Neural progenitor cell (in vitro differentiated cells): ENCODE measurements around the gene ASTN2. TPM values are rescaled to one million over a fixed set of nuclear protein-coding genes. Genes with fewer than 3 reads are reported as not detected.

Experiments
- DNase-seq: peaks from one replicate; pipeline ENCODE4 v3.0.0-alpha.2; 2016; ENCODE audit warnings: low spot score
- H2AFZ ChIP-seq: fragments of 200-600 bp; sonication (generic); replicated peaks from 2 replicates; pipeline ENCODE4 v1.6.1; 2016; ENCODE audit warnings: antibody characterized with exemption
- H3F3A ChIP-seq: fragments of 200-600 bp; sonication (generic); 2 replicates; pipeline ENCODE4 v1.6.1; 2016; ENCODE audit warnings: antibody characterized with exemption, low read depth
- H3K27ac ChIP-seq: fragments of 200-600 bp; sonication (generic); 2 replicates; pipeline ENCODE4 v1.5.1; 2016; ENCODE audit warnings: mild to moderate bottlenecking
- H3K27me3 ChIP-seq: fragments of 200-600 bp; sonication (generic); 2 replicates; pipeline ENCODE4 v1.6.1; 2016; ENCODE audit warnings: mild to moderate bottlenecking, moderate library complexity
- H3K36me3 ChIP-seq: fragments of 200-600 bp; sonication (generic); 2 replicates; pipeline ENCODE4 v1.5.1; 2016
- H3K4me1 ChIP-seq: fragments of 200-600 bp; sonication (generic); 2 replicates; pipeline ENCODE4 v1.6.1; 2016; ENCODE audit warnings: mixed run types
- H3K4me2 ChIP-seq: fragments of 200-600 bp; sonication (generic); 2 replicates; pipeline ENCODE4 v1.6.1; 2016
- H3K4me3 ChIP-seq: fragments of 200-600 bp; sonication (generic); 2 replicates; pipeline ENCODE4 v1.5.1; 2016
- H3K79me2 ChIP-seq: fragments of 200-600 bp; sonication (generic); 2 replicates; pipeline ENCODE4 v1.6.1; 2016; ENCODE audit warnings: low read depth
- H3K9ac ChIP-seq: fragments of 200-600 bp; sonication (generic); 2 replicates; pipeline ENCODE4 v1.6.1; 2016
- H3K9me3 ChIP-seq: fragments of 200-600 bp; sonication (generic); 2 replicates; pipeline ENCODE4 v1.5.1; 2016; ENCODE audit warnings: low read depth
- H4K20me1 ChIP-seq: fragments of 200-600 bp; sonication (generic); 2 replicates; pipeline ENCODE4 v1.6.1; 2016; ENCODE audit warnings: low read depth
- H3K27ac Mint-ChIP-seq: 3 replicates; pipeline ENCODE4 v1.8.0; 2021; ENCODE audit warnings: mixed read lengths
- H3K27me3 Mint-ChIP-seq: 2 replicates; pipeline ENCODE4 v1.8.0; 2022; ENCODE audit warnings: low read depth, mild to moderate bottlenecking, inconsistent platforms, moderate library complexity, mixed read lengths; ENCODE audit not compliant: insufficient read depth
- H3K36me3 Mint-ChIP-seq: 3 replicates; pipeline ENCODE4 v1.8.0; 2021; ENCODE audit warnings: mixed read lengths
- H3K4me1 Mint-ChIP-seq: 3 replicates; pipeline ENCODE4 v1.8.0; 2021; ENCODE audit warnings: mixed read lengths
- H3K4me3 Mint-ChIP-seq: 3 replicates; pipeline ENCODE4 v1.8.0; 2021; ENCODE audit warnings: mild to moderate bottlenecking, moderate library complexity, mixed read lengths
- H3K9me3 Mint-ChIP-seq: 3 replicates; pipeline ENCODE4 v1.8.0; 2020; ENCODE audit warnings: mixed read lengths
- CTCF ChIP-seq: fragments of 200-600 bp; sonication (generic); IDR thresholded peaks from 2 replicates; pipeline ENCODE4 v1.5.1; 2017; ENCODE audit warnings: antibody characterized with exemption, mild to moderate bottlenecking
- EZH2 ChIP-seq: fragments of 200-600 bp; sonication (generic); IDR thresholded peaks from 2 replicates; pipeline ENCODE4 v1.6.1; 2017; ENCODE audit warnings: antibody characterized with exemption, mild to moderate bottlenecking, moderate library complexity
- EZH2phosphoT487 ChIP-seq: fragments of 200-600 bp; sonication (generic); IDR thresholded peaks from 2 replicates; pipeline ENCODE4 v1.6.1; 2017; ENCODE audit warnings: antibody characterized with exemption
- total RNA-seq: library from RNA; depleted of rRNA; stranded (reverse); fragments of >200 nt; gene quantifications from 2 replicates; pipeline ENCODE4 v1.2.3, GENCODE V29; 2015; ENCODE audit warnings: low replicate concordance

The ASTN2 gene
- total RNA-seq, 1 donor from 2014 or later = 8.0 TPM

GRCh38 chr9:116883676-116884075, 531.2 kb downstream of the ASTN2 start:
- no peak overlapping the region for H3K9ac ChIP-seq
- H3K4me1 ChIP-seq = no peaks in the 10 kb centered on the region
- TF ChIP-seq EZH2 (no peak), EZH2phosphoT487 (no peak), CTCF (no peak)
- no peaks in the 10 kb centered on the region for H3F3A ChIP-seq
- H3K79me2 ChIP-seq = no peaks in the 10 kb centered on the region
- no peaks in the 10 kb centered on the region for H3K9me3 ChIP-seq
- H3K27me3 ChIP-seq = no peaks in the 10 kb centered on the region
- no peaks in the 10 kb centered on the region for H3K36me3 ChIP-seq
- Mint-ChIP-seq H3K27me3 (peaks cover 2% of the 10 kb centered on the region), H3K4me3 (no peak overlapping the region), H3K9me3 (no peaks in the 10 kb centered on the region), H3K36me3 (no peaks in the 10 kb centered on the region), H3K27ac (no peak overlapping the region), H3K4me1 (no peaks in the 10 kb centered on the region)
- H3K4me3 ChIP-seq = no peak overlapping the region
- H3K4me2 ChIP-seq = no peak overlapping the region
- DNase-seq = no peak
- no peak overlapping the region for H3K27ac ChIP-seq
- no peak overlapping the region for H2AFZ ChIP-seq
- no peaks in the 10 kb centered on the region for H4K20me1 ChIP-seq

- Histone ChIP-seq H3K4me3 (no peak overlapping the region), H3K27ac (no peak overlapping the region), H3F3A (no peaks in the 10 kb centered on the region), H4K20me1 (no peaks in the 10 kb centered on the region), H3K36me3 (no peaks in the 10 kb centered on the region), H3K79me2 (no peaks in the 10 kb centered on the region), H3K4me2 (no peak overlapping the region), H3K27me3 (no peaks in the 10 kb centered on the region), H3K9ac (no peak overlapping the region), H3K9me3 (no peaks in the 10 kb centered on the region), H2AFZ (no peak overlapping the region), H3K4me1 (no peaks in the 10 kb centered on the region)
- DNase-seq = no peak
- no peak overlapping the region for H3K27ac Mint-ChIP-seq
- H3K4me3 Mint-ChIP-seq = no peak overlapping the region
- no peaks in the 10 kb centered on the region for H3K36me3 Mint-ChIP-seq
- peaks cover 21% of the 10 kb centered on the region for H3K9me3 Mint-ChIP-seq
- TF ChIP-seq EZH2 (no peak), CTCF (no peak), EZH2phosphoT487 (no peak)
- H3K27me3 Mint-ChIP-seq = no peaks in the 10 kb centered on the region
- no peaks in the 10 kb centered on the region for H3K4me1 Mint-ChIP-seq
Observed at GRCh38 chr9:116877072-116877471, 537.8 kb downstream of the ASTN2 start.

- H3K79me2 ChIP-seq = no peaks in the 10 kb centered on the region
- H3K4me3 Mint-ChIP-seq = no peak overlapping the region
- no peak overlapping the region for H3K9ac ChIP-seq
- no peak for DNase-seq
- H3K36me3 Mint-ChIP-seq = no peaks in the 10 kb centered on the region
- H3K27ac ChIP-seq = no peak overlapping the region
- no peak overlapping the region for H3K4me3 ChIP-seq
- no peak overlapping the region for H3K27ac Mint-ChIP-seq
- H3K36me3 ChIP-seq = no peaks in the 10 kb centered on the region
- H3K4me1 Mint-ChIP-seq = no peaks in the 10 kb centered on the region
- H3K4me2 ChIP-seq = no peak overlapping the region
- peaks cover 21% of the 10 kb centered on the region for H3K9me3 Mint-ChIP-seq
- no peak for TF ChIP-seq EZH2
- TF ChIP-seq CTCF = no peak
- TF ChIP-seq EZH2phosphoT487 = no peak
- H3K9me3 ChIP-seq = no peaks in the 10 kb centered on the region
- no peaks in the 10 kb centered on the region for H4K20me1 ChIP-seq
- H3K27me3 ChIP-seq = no peaks in the 10 kb centered on the region
- H2AFZ ChIP-seq = no peak overlapping the region
- H3K27me3 Mint-ChIP-seq = no peaks in the 10 kb centered on the region
- H3F3A ChIP-seq = no peaks in the 10 kb centered on the region
- H3K4me1 ChIP-seq = no peaks in the 10 kb centered on the region
Observed at GRCh38 chr9:116875576-116875975, 539.3 kb downstream of the ASTN2 start.
